HepG2 (cell line): ENCODE results near the gene ANO6. TPM values are rescaled to one million over a fixed set of nuclear protein-coding genes. Genes with fewer than 3 reads are reported as not detected.

Source experiments
- ATAC-seq: fragments of 200-7000 bp; cut with Tn5 transposase; 3 replicates; pipeline ENCODE4 v1.9.1; 2020; ENCODE audit warnings: mild to moderate bottlenecking, moderate library complexity
- BruUV-seq: library from RNA; stranded (reverse); fragments of 400-500 nt; replicated peaks from 2 replicates; lab custom pipeline; 2021; lab: Mats Ljungman, UMichigan
- CTCF ChIA-PET: fragments of 300-600 bp; formaldehyde crosslinking; extraction: SDS; loops from one replicate; lab custom pipeline; 2021; ENCODE audit warnings: low total read pairs, inconsistent platforms, low intra/inter-chr PET ratio; lab: Yijun Ruan, JAX
- POLR2A ChIA-PET: fragments of 350-600 bp; sonication (Branson Sonifier 250); formaldehyde crosslinking; loops from one replicate; lab custom pipeline; 2020; ENCODE audit warnings: antibody characterized with exemption, inconsistent platforms; lab: Yijun Ruan, JAX
- DNase-seq: peaks from one replicate; pipeline ENCODE4 v3.0.0-alpha.2; 2015; ENCODE audit warnings: low spot score
- FAIRE-seq: peaks from 3 replicates; lab custom pipeline; 2011; peaks lifted over from hg19 to GRCh38; lab: Jason Lieb, UNC
- H2AFZ ChIP-seq: one replicate; pipeline ENCODE4 v1.6.1; 2011; ENCODE audit warnings: low read length, inconsistent platforms
- H3K27ac ChIP-seq: fragments of 300-600 bp; 3 replicates; pipeline ENCODE4 v1.8.0; 2011; ENCODE audit warnings: mixed run types, mild to moderate bottlenecking, mixed read lengths, low read length, inconsistent platforms; ENCODE audit not compliant: insufficient read depth; ENCODE audit errors: extremely low read length
- H3K27me3 ChIP-seq, 2 experiments: fragments of 200-600 bp in 1 of 2; 2 replicates in 1 of 2; 3 replicates in 1 of 2; pipeline versions ENCODE4 v1.6.0 to v1.8.0; 2011; ENCODE audit warnings: low read length in 2 of 2, mild to moderate bottlenecking in 2 of 2, moderate library complexity in 2 of 2, inconsistent platforms in 1 of 2; ENCODE audit not compliant: insufficient read depth in 2 of 2, control insufficient read depth in 1 of 2
- H3K36me3 ChIP-seq, 2 experiments: fragments of 200-600 bp in 1 of 2; replicated peaks in 1 of 2; 2 replicates in 1 of 2; 3 replicates in 1 of 2; pipeline versions ENCODE4 v1.5.1 to v1.8.0; 2011; ENCODE audit warnings: low read length in 2 of 2, inconsistent platforms in 1 of 2; ENCODE audit not compliant: insufficient read depth in 2 of 2, control insufficient read depth in 1 of 2
- H3K4me1 ChIP-seq: 2 replicates; pipeline ENCODE4 v1.5.1; 2012; ENCODE audit warnings: low read length, inconsistent platforms; ENCODE audit not compliant: insufficient read depth
- H3K4me2 ChIP-seq: 2 replicates; pipeline ENCODE4 v1.6.0; 2011; ENCODE audit warnings: low read depth, low read length, inconsistent platforms
- H3K4me3 ChIP-seq, 3 experiments: fragments of 200-600 bp in 1 of 3; sonication (generic), shearing (Covaris generic) in 1 of 3; replicated peaks in 1 of 3; 2 replicates each; pipeline ENCODE4 v1.5.1; 2011 to 2016; ENCODE audit warnings: low read length in 3 of 3, inconsistent platforms in 2 of 3, low read depth in 2 of 3, mild to moderate bottlenecking in 2 of 3, control low read depth in 1 of 3, mixed read lengths in 1 of 3; ENCODE audit not compliant: insufficient read depth in 1 of 3
- H3K79me2 ChIP-seq: one replicate; pipeline ENCODE4 v1.6.1; 2011; ENCODE audit warnings: low read length, inconsistent platforms; ENCODE audit not compliant: insufficient read depth
- H3K9ac ChIP-seq: 2 replicates; pipeline ENCODE4 v1.6.0; 2011; ENCODE audit warnings: mild to moderate bottlenecking, low read depth, low read length, inconsistent platforms; ENCODE audit not compliant: insufficient read depth
- H3K9me3 ChIP-seq: 2 replicates; pipeline ENCODE4 v1.5.1; 2012; ENCODE audit warnings: mild to moderate bottlenecking, low read length
- H4K20me1 ChIP-seq: 2 replicates; pipeline ENCODE4 v1.6.0; 2011; ENCODE audit warnings: inconsistent platforms, mild to moderate bottlenecking, low read length, moderate library complexity; ENCODE audit not compliant: insufficient read depth
- RBAK ChIP-seq: sonication (generic); formaldehyde crosslinking; IDR thresholded peaks from 2 replicates; pipeline ENCODE4 v1.5.1; 2020; ENCODE audit warnings: mild to moderate bottlenecking, missing genetic modification reagents
- REPIN1 ChIP-seq: sonication (generic); formaldehyde crosslinking; IDR thresholded peaks from 2 replicates; pipeline ENCODE4 v1.8.0; 2022; ENCODE audit warnings: missing genetic modification reagents, low read depth, mild to moderate bottlenecking, borderline replicate concordance
- SP1 ChIP-seq, 2 experiments: fragments of 450-650 bp in 1 of 2; sonication (generic) in 1 of 2; formaldehyde crosslinking in 1 of 2; IDR thresholded peaks; 2 replicates each; pipeline versions ENCODE4 v1.4.0 to v1.6.1; 2016 to 2020; ENCODE audit warnings: missing genetic modification reagents in 1 of 2
- ZBTB20 ChIP-seq: sonication (generic); formaldehyde crosslinking; IDR thresholded peaks from 2 replicates; pipeline ENCODE4 v1.8.1; 2023; ENCODE audit warnings: missing genetic modification reagents, low read depth, mild to moderate bottlenecking, borderline replicate concordance
- ZFP91 ChIP-seq: sonication (generic); formaldehyde crosslinking; IDR thresholded peaks from 2 replicates; pipeline ENCODE4 v1.9.0; 2022; ENCODE audit warnings: missing genetic modification reagents, mild to moderate bottlenecking, borderline replicate concordance
- ZNF430 ChIP-seq: sonication (generic); formaldehyde crosslinking; IDR thresholded peaks from 2 replicates; pipeline ENCODE4 v1.9.0; 2021; ENCODE audit warnings: mild to moderate bottlenecking, missing genetic modification reagents
- ZNF737 ChIP-seq: sonication (generic); formaldehyde crosslinking; IDR thresholded peaks from 2 replicates; pipeline ENCODE4 v1.5.0; 2020; ENCODE audit warnings: missing genetic modification reagents, mild to moderate bottlenecking, borderline replicate concordance
- WGBS: methylation state at CpG from one replicate; pipeline ENCODE4 v1.1.6; 2017; ENCODE audit warnings: low lambda C conversion rate; 5-methylcytosine and 5-hydroxymethylcytosine counted together
- in situ Hi-C: cut with HindIII; loops from 2 replicates; pipeline ENCODE4 v1.10.0; 2017; ENCODE audit warnings: low pct_unique_long_range_greater_than_20kb; ENCODE audit not compliant: extremely low pct_ligation_motif_present
- intact Hi-C: fragments of 100-400 bp; cut with micrococcal nuclease; formaldehyde crosslinking; loops from one replicate; pipeline ENCODE4 v1.10.0; 2022; ENCODE audit not compliant: unreplicated experiment
- polyA plus RNA-seq, 8 experiments: library from polyadenylated mRNA; depleted of rRNA in 3 of 8; stranded (reverse) in 7 of 8; unstranded in 1 of 8; fragments of >200 nt; fragmentation: Illumina TruSeq in 4 of 8; extraction: Trizol in 4 of 8; gene quantifications; 2 replicates each; pipeline versions ENCODE4 v1.2.1 to v1.2.3, GENCODE V29; 2011 to 2016; ENCODE audit warnings: low read depth in 4 of 8, missing spikeins in 1 of 8, mixed read lengths in 1 of 8; ENCODE audit not compliant: insufficient read depth in 1 of 8
- total RNA-seq, 5 experiments: library from RNA; depleted of rRNA; stranded (reverse); fragments of >200 nt; fragmentation: Illumina TruSeq; extraction: Trizol; gene quantifications; 2 replicates each; pipeline ENCODE4 v1.2.3, GENCODE V29; 2016; ENCODE audit warnings: low read depth in 1 of 5
- TF ChIP-seq, protein P1 (sequence below): sonication (generic); formaldehyde crosslinking; IDR thresholded peaks from 2 replicates; pipeline ENCODE4 v1.4.0; 2020; ENCODE audit warnings: missing genetic modification reagents
- TF ChIP-seq, protein P2 (sequence below): sonication (generic); formaldehyde crosslinking; IDR thresholded peaks from 2 replicates; pipeline ENCODE4 v1.5.1; 2020; ENCODE audit warnings: mild to moderate bottlenecking, missing genetic modification reagents, borderline replicate concordance
- TF ChIP-seq, protein P3 (sequence below): sonication (generic); formaldehyde crosslinking; IDR thresholded peaks from 2 replicates; pipeline ENCODE4 v1.9.0; 2021; ENCODE audit warnings: missing genetic modification reagents, borderline replicate concordance

The ANO6 gene
- total and polyA plus RNA-seq, 2 of the 13 experiments (the other 11 are each of a cell fraction or from before 2014, with no cell fraction given), result 37.8 to 57.1 TPM

DNA sequence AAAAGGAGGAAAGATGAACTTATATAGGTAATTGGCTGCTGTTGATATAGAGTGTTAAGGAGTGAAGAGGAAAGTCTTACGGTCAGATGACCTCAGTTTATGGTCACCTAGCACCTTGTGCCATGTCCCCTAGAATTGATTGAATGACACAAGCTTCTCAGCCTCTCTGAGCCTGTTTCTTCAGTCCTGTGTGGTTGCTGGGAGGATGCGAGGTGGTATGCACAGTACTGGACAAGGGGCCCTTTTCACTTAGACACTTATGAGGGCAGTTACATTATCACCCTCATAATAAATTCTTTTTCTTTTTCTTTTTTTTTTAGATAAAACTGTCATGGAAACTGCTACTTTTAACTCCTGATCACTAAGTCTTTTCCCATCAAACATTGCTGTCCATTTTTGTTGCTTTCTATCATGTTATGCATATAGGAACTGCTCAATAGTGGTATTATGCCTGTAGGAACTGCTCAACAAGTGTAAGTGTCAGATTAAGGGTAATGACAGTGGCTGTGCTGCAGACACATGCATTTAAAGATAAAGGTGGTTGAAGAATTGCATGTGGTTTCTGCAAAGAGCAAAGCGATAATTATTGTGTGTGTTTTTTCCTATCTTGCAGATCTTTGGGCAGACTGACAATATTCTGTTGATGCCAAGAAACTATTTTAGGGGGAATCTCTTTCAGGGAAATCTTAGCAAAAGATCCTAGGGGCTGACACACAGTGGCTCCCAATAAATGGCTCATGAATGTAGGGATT lies 11.6 kb downstream of the ANO6 start:
- H3K79me2 ChIP-seq, result peaks cover 58% of the 10 kb centered on the region
- H3K4me2 ChIP-seq, result no peak overlapping the region
- peaks cover 0 to 8% of the 10 kb centered on the region in 2 experiments; a peak in 1 of 5 replicates for H3K36me3 ChIP-seq
- POLR2A ChIA-PET, result no interaction called here
- DNase-seq, result no peak
- intact Hi-C loops, result no loop called here
- FAIRE-seq, result no peak
- H3K9me3 ChIP-seq, result no peaks in the 10 kb centered on the region
- H3K4me1 ChIP-seq, result peaks cover 22% of the 10 kb centered on the region
- BruUV-seq, result no TSS peak
- CTCF ChIA-PET, result no interaction called here
- no peak overlapping the region for H3K9ac ChIP-seq
- in situ Hi-C loops, result loop anchor here (5.0 kb wide), 1 partner anchor 35 kb away; no protein-coding TSS in a partner anchor
- no peaks in the 10 kb centered on the region for H3K27me3 ChIP-seq
- H3K4me3 ChIP-seq, result no peak overlapping the region
- no peak overlapping the region for H3K27ac ChIP-seq
- no peaks in the 10 kb centered on the region for H4K20me1 ChIP-seq
- no peak overlapping the region for H2AFZ ChIP-seq
- ATAC-seq, result no peak
- 90% methylated on average over 3 of the region's 3 CpGs for WGBS
- TF ChIP-seq, protein P1, sequence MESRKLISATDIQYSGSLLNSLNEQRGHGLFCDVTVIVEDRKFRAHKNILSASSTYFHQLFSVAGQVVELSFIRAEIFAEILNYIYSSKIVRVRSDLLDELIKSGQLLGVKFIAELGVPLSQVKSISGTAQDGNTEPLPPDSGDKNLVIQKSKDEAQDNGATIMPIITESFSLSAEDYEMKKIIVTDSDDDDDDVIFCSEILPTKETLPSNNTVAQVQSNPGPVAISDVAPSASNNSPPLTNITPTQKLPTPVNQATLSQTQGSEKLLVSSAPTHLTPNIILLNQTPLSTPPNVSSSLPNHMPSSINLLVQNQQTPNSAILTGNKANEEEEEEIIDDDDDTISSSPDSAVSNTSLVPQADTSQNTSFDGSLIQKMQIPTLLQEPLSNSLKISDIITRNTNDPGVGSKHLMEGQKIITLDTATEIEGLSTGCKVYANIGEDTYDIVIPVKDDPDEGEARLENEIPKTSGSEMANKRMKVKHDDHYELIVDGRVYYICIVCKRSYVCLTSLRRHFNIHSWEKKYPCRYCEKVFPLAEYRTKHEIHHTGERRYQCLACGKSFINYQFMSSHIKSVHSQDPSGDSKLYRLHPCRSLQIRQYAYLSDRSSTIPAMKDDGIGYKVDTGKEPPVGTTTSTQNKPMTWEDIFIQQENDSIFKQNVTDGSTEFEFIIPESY (CRISPR knock-in tag), result no peak
- TF ChIP-seq ZBTB20 (no peak), ZFP91 (CRISPR knock-in tag) (no peak), ZNF737 (CRISPR knock-in tag) (no peak), ZNF430 (no peak), RBAK (CRISPR knock-in tag) (no peak), REPIN1 (CRISPR knock-in tag) (no peak), SP1 (IDR thresholded peaks at IDR 0.05) (no peak), SP1 (CRISPR knock-in tag; IDR thresholded peaks at IDR 0.05) (no peak)
- TF ChIP-seq, protein P2, sequence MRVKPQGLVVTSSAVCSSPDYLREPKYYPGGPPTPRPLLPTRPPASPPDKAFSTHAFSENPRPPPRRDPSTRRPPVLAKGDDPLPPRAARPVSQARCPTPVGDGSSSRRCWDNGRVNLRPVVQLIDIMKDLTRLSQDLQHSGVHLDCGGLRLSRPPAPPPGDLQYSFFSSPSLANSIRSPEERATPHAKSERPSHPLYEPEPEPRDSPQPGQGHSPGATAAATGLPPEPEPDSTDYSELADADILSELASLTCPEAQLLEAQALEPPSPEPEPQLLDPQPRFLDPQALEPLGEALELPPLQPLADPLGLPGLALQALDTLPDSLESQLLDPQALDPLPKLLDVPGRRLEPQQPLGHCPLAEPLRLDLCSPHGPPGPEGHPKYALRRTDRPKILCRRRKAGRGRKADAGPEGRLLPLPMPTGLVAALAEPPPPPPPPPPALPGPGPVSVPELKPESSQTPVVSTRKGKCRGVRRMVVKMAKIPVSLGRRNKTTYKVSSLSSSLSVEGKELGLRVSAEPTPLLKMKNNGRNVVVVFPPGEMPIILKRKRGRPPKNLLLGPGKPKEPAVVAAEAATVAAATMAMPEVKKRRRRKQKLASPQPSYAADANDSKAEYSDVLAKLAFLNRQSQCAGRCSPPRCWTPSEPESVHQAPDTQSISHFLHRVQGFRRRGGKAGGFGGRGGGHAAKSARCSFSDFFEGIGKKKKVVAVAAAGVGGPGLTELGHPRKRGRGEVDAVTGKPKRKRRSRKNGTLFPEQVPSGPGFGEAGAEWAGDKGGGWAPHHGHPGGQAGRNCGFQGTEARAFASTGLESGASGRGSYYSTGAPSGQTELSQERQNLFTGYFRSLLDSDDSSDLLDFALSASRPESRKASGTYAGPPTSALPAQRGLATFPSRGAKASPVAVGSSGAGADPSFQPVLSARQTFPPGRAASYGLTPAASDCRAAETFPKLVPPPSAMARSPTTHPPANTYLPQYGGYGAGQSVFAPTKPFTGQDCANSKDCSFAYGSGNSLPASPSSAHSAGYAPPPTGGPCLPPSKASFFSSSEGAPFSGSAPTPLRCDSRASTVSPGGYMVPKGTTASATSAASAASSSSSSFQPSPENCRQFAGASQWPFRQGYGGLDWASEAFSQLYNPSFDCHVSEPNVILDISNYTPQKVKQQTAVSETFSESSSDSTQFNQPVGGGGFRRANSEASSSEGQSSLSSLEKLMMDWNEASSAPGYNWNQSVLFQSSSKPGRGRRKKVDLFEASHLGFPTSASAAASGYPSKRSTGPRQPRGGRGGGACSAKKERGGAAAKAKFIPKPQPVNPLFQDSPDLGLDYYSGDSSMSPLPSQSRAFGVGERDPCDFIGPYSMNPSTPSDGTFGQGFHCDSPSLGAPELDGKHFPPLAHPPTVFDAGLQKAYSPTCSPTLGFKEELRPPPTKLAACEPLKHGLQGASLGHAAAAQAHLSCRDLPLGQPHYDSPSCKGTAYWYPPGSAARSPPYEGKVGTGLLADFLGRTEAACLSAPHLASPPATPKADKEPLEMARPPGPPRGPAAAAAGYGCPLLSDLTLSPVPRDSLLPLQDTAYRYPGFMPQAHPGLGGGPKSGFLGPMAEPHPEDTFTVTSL (CRISPR knock-in tag), result no peak
- TF ChIP-seq, protein P3, sequence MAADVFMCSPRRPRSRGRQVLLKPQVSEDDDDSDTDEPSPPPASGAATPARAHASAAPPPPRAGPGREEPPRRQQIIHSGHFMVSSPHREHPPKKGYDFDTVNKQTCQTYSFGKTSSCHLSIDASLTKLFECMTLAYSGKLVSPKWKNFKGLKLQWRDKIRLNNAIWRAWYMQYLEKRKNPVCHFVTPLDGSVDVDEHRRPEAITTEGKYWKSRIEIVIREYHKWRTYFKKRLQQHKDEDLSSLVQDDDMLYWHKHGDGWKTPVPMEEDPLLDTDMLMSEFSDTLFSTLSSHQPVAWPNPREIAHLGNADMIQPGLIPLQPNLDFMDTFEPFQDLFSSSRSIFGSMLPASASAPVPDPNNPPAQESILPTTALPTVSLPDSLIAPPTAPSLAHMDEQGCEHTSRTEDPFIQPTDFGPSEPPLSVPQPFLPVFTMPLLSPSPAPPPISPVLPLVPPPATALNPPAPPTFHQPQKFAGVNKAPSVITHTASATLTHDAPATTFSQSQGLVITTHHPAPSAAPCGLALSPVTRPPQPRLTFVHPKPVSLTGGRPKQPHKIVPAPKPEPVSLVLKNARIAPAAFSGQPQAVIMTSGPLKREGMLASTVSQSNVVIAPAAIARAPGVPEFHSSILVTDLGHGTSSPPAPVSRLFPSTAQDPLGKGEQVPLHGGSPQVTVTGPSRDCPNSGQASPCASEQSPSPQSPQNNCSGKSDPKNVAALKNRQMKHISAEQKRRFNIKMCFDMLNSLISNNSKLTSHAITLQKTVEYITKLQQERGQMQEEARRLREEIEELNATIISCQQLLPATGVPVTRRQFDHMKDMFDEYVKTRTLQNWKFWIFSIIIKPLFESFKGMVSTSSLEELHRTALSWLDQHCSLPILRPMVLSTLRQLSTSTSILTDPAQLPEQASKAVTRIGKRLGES (CRISPR knock-in tag), result no peak
